GM19328 (cell line): ENCODE measurements around the gene RNASEH2B.
A peak's percentile ranks its signal among the peaks of the same experiment; 100 is the strongest.

ENCODE experiments used
- ATAC-seq: cut with Tn5 transposase; IDR thresholded peaks from one replicate; pipeline ENCODE4 v1.9.1; 2021; ENCODE audit warnings: mild to moderate bottlenecking, moderate library complexity; ENCODE audit not compliant: unreplicated experiment

Gene RNASEH2B

DNA sequence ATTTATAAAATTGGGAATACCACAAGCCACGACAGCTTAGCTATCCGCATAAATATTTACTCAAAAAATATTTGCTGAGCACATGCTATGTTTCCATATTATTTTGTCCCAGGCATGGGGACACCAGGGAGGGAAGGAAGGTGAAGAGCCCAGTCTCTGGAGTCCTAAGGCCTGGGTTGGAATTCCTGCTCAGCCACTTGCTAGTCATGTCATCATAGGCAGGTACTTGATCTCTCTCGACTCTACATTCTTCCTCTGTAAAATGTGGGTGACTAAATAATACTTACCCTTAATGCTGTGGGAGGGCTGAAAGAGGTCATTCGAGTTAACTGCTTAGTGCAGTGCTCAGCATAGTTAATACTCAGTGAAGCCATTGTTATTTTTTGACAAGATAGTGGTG lies 4.3 kb upstream of the RNASEH2B start:
- no peak for ATAC-seq

DNA sequence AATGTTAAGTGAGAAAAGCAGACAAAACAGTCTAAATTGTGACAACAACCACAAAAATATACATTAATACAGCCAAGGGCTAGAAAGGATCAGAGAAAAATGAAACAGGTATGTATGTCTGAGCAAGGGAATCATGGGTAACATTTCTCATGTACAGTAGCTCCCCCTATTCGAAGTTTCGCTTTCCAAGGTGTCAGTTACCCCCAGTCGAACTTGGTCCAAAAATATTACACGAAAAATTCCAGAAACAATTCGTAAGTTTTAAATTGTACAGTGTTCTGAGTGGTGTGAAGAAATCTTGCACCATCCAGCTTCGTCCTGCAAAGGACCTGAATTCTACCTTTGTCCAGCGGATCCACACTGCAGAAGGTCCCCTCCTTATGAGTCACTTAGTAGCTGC lies 1.8 kb upstream of the RNASEH2B start:
- ATAC-seq, result no peak

DNA sequence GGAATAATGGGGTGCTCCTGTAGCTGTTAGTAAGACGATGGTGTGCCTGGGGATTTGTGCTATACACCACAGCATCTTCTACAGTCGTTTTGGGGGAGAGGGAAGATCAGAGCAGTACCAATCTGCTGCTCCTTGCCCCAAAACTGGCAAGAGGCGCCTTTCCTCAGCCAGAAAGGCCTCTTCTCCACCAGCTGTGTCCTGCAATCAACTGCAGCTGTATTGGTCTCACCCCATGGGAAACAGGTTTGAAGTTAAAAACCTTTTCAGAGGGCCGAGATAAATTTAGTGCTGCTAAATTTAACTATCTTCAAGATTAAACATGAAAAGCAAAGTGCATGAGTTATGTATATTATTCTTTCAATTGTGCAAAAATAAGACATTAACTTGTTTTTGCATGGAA lies 1.2 kb upstream of the RNASEH2B start:
- no peak for ATAC-seq

DNA sequence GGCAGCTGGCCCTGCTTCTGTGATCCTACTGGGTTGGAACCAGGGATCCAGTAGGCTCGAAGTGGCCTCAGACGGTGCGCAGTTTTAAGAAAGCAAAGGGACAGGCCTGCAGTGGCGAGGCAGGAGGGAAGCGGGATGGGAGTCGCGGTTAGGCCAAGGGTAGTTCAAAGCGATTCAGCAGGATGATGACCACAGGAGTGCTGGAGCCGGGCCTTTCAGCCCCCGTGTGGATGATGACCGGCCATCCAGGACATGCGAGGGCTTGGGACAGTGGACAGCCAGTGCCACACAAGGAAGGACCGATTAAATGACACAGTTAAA lies 854 bp downstream of the RNASEH2B start:
- no peak for ATAC-seq

DNA sequence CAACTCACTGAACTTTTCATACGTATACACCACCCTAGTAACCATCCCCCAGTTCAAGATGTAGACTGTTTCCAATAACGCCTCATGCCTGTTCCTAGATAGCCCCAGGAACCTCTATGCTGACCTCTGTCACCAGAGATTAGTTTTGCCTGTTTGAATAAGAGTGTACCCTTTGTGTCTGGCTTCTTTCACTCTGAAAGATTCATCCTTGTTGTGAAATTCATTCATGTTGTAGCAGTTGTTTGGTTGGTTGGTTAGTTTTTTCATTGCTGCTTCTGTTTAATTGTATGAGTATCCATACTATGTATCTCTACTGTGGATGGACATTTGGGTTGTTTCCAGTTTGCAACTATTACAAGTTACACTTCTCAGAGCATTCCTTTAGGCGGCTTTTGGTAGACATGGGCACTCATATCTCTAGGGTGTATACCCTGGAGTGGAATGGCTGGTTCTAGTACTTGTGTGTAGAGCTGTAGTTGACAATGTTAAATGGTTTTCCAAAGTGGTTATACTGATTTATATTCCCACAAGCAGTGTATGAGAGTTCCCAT lies 1.6 kb downstream of the RNASEH2B start:
- no peak for ATAC-seq

DNA sequence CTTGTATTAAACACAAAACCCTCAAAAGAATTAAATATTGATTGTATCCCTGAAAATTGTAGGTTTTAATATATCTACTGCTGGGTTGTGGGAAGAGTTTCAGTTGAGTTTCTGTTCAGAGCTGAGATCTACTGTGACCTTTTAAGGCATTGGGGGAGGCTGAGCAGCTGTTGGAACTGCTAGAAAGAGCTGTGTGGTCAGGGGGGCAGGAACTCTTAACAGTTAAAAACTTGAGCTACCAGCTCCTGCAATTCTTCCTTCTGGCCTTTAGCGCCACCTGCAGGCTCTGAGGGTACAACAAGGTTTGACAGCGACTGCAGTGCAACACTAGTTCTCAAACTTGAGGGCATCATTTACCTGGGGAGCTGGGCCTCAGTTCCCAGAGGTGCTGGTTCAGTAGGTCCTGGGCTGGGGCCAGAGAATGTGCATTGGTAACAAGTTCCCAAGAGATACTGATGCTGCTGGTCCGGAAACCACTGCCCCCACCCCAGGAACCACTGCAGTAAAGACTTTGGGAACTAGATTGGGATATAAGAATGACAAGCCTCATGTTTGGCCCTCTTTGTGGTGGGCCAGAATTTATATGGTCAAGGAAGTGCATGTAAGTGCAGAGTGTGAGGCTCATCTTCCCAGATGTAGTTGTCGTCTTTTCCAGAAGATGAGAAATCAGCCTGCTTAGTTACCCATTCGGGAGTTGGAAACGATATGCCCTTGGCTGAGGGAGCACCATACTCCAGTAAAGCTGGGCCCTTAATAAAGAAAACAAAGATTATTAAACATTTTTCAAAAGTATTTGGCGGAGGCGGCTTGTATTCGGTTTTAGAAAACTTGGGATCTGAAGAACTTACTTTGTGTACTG lies 2.6 kb downstream of the RNASEH2B start:
- peak; percentile 48 for ATAC-seq

DNA sequence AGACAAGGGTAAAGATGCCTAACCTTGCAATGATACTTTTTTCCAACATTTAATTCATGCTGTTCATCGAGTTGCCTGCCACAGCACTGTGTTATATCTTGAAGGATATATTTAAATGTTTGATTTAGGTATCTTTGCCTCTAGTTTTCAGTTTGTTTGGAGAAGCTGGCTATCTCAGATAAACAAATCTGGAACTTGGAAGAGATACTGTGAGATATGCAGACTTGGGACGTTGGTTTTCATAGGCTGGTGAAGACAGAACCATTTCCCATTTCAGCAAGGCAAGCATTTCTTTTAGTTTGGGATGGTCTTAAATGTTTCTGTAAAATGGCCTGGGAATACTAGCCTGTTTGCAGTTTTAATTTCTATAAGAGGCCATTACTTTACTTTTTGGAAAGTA lies 3.3 kb downstream of the RNASEH2B start:
- no peak for ATAC-seq

DNA sequence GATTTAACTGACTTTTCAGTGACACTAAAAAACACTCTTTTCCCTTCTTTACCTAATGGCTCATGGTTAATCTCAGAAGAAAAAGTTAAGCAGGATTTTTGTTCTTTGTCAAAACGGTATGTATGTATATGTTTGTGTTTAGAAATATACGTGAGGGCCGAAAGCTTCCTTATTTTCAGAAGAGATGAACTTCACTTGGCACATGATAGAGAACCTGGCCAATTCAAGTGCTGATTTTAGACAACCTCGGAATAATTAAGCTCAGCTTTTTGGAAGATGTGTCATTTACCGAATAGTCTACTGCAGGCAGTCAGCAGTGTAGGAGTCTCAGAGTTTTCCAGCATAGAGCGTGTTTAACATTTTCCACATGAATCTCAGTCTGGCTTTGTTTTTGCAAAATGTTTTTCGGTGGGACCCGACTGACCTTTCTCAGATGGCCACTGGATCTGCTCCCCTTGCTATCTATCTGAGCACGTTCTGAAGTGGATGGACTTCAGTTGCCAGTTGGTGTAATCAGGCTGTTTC lies 4.6 kb downstream of the RNASEH2B start:
- no peak for ATAC-seq

DNA sequence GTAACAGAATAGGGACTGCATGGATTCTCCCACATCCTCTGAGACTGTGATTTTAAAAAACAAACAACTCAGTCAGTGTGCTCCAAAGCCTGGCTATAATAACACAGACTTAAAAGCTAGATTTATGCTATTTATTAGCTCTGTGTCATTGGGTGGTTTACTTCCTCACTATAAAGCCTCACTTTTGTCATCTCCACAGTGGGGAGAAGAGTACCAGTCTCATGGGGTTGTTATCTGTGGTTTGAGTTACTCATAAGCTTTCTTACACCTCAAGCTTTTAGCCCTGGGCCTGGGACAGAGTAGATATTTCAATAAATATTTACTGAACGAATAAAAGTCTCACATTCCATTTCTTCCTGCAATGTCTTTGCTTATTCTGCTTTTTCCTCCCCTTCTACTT lies 5.3 kb downstream of the RNASEH2B start:
- ATAC-seq, result no peak

DNA sequence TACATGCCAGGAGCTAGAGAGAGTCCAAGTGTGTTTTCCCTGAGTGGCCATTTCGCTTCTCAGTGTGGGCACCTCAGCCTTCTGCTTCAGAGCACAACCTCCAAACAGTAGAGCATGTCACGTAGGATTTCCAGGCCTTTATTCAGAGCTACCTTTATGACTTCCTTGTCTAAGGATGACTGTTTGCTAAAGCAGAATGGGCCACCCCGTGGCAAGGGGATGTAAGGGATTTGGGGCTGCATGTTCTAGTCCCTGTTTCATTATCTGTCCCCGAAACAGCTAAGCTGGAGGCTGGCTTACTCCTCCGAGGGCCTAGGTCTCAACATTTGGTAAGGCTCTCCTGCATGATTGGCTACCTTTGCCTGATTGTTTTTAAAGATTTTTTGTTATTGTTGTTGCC lies 6.0 kb downstream of the RNASEH2B start:
- no peak for ATAC-seq

DNA sequence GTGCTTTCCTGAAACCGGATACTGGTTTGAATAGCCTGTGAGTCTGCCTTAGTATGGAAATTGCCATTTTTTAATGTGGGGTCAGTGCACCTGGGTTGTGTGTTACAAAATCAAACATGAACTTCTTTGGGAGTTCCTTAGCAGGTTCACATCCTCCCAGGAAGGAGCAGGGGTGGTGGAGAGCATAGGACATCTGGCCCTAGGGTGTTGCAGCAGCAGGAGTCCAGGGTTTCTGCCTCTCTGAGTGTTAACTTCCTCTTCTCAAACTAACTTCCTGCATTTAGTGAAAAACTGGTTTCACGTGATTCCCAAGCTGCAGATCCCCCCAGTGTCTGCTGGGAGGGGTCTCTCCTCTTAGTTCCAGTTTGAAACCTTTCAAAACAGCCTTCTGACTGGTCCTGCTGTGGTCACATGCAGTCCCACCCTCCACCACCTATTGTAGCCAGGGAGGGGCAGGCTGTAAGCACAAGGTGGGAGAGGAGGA lies 7.2 kb downstream of the RNASEH2B start:
- ATAC-seq, result no peak

DNA sequence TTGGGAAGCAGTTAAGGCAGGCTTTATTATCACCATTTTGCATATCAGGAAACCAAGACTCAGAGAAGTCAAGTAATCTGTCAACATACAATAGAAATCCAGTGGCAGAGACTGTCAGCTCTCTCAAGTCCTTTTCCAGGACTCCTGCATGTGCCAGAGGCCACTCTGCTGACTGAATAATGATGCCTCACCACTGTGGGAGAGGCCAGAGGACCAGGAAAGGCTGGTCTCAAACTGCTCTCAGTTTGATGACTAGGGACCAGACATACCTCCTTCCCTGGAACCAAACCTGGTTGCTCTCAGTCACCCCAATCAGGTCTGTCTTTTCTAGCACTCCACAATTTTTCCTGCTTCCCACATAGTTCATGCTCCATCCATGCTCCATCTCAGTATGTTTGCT lies 8.0 kb downstream of the RNASEH2B start:
- no peak for ATAC-seq

DNA sequence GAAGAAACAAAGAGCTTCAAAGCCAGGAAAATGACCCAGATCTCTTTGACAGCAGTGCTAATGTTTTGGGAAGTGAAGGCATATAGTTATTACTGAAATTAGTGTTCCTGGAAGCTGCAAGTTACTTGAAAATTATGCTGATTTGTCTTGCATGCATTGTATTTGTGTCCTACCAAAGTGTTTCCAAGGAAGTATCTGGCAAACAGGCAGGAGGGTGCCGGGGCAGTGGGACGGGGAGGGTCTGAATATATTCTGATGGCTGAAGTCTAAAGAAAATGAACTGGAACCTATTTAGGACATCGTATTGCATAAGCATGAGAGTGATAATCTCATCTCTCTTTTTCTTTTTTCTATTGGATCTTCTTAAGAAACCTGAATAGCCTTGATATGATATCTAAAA lies 9.0 kb downstream of the RNASEH2B start:
- ATAC-seq, result no peak

DNA sequence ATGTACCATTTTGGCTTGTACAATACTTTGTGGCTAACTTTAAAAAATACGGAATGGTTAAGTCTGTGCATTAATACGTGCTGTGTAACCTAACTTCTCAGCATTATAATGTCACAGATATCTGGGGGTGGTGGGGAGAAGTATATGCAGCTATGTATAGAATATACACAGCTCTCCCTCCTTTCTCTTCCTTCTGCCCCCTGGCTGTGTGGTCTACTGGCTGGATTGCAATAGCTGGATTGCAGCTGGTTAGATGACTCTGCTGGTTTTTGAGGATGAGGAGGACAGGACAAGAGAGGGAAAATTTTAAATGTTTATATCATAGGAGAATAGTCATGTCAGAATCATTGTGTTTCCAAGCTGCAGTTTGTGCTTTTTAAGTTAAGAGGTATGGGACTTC lies 9.7 kb downstream of the RNASEH2B start:
- ATAC-seq, result no peak

DNA sequence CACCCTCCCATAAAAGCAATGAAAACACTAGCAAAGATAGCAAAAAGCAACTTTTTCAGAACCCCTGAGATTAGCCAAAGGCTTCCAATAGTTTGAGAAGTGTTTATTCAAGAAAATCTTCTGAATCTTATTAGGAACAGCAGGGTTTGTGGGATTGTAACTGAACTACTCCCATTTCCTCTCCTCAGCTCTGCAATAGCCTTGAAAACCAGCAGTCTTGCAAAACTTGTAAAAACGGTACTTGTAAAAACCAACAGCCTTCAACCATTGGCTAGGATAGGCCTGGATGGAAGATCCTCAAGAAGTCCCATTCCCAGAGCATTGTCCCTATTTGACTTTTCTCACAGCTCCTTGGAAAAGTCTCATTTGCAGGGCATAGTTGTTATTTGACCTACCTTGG lies 12.1 kb downstream of the RNASEH2B start:
- ATAC-seq, result no peak

DNA sequence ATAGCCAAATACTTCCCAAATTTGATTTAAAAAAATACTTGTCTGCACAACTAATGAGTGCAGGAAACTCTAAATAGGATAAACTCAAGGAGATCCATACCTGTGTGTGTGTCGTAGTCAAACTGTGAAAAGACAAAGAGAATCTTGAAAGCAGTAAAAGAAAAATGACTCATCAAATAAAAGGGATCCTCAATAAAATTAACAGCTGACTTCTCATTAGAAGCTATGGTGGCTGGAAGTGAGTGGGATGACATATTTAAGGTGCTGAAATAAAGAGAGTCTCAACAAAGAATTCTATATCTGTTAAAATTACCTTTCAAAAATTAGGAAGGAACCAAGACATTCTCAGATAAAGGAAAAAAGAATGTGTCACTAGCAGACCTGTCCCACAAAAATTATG lies 13.7 kb downstream of the RNASEH2B start:
- ATAC-seq, result no peak

DNA sequence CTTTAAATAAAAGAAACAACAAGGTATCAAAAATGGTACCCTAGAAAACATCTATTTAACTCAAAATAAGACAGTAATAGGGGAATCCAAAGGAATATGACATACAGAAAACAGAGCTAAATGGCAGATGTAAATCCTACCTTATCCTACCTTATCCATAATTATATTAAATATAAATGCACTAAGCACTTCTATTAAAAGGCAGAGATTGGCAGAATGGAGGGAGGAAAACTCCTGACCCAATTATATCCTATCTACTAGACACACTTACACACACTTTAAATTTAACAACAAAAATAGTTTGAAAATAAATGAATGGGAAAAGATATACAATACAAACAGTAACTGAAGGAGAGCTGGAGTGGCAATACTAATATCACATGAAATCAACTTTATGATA lies 14.4 kb downstream of the RNASEH2B start:
- no peak for ATAC-seq

DNA sequence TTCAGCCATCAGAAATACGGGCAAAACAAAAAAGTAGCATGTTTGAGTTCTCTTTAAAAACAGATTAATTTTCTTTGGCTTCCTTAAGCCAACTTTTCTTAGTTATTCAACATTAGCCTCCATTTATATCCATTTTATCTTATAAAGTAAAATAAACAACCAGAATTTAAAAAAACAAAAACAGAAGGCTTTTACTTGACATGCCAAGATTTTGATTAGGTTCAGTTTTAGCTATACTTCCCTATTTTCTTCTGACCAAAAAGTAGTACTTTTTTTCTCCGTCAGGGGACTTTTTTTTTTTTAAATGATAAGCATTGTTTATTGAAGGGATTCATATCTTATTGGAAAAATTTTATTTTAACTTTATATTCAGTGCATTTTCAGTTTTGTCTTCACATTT lies 18.1 kb downstream of the RNASEH2B start:
- ATAC-seq, result no peak

DNA sequence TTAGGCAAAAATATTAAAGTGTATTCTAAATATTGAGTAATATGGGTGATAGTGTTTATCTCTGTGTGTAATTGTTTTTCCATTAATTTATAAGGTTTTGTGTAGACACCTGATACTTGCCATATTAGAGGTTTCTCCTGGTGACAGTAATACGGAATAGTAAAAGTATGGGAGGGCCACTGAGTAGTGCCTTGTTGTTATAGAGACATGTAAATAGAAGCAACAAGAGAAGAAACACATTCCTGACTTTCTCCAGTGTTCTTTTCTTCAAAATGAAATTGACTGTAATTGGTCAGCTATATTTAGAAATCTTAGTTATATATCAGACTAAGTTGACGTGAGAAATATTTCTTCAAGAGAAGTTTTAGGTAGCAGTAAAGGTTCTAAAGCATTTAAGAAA lies 18.5 kb downstream of the RNASEH2B start:
- ATAC-seq, result no peak

DNA sequence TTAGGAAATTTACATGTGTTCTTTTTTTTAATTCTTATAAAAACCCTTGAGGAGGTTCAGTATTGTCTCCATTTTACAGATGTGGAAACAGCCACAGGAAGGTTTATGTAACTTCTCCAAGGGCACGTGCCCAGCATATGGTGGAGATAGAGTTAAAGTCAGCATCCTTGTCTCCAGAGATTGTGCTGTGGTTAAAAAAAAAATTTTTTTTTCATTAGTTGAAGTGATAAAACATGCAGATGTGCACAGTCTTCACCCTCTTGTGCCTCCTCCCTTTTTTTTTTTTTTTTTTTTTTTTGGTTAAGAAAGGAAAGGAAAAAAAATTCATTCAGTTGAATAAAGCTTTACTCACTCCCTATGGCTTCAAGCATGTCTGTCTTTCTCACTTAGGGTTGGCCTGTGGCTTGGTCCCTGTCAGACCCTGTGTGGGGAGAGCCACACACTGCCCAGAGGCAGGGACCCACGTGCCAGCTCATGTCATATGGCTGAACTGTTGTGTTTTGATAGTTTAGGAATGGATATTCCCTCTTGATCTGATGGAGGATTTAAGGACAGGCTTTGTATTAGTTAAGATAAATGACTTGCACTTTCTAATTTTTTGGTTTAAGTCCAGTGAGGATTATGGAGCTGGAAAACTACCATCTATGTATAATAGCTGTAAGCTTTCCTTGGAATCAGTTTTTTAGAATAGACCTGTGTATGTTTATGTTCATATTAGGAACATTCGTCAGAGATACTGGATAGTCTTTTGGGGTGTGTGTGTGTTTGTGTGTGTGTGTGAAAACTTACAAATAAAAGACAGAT lies 19.3 kb downstream of the RNASEH2B start:
- ATAC-seq, result no peak

DNA sequence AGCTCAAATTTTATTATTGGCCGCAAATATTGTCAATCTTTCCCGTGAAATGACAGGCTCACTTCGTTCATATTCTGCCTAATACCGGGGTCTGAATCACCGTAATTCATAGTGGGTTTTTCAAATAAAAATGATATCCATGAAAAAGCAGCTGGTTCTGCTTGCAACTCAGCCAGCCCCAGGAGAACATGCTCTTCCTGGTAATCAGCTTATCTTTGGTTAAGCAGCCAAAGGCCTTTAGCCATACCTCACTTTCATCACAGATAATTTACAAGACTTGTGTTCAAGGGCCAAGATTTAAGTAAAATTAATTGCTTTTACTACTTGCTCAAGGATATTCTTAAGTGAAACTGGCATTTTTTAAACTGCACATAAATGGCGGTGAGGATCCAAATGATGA lies 22.5 kb downstream of the RNASEH2B start:
- ATAC-seq, result no peak
